Stomach (tissue), 4 donors: Measurements from ENCODE around the gene IL4.

ENCODE experiments used
- CTCF ChIP-seq, 7 experiments: fragments of 450-650 bp in 4 of 7; fragments of 200-600 bp in 3 of 7; sonication (generic) in 3 of 7; IDR thresholded peaks; one replicate each; pipeline ENCODE4 v1.5.1; 2016 to 2019; ENCODE audit warnings: antibody characterized with exemption in 7 of 7, control low read depth in 2 of 7, mild to moderate bottlenecking in 1 of 7
- POLR2A ChIP-seq, 4 donors: fragments of 450-650 bp; IDR thresholded peaks; one replicate each; pipeline ENCODE4 v1.6.1; 2016; ENCODE audit warnings: antibody characterized with exemption in 4 of 4, control low read depth in 2 of 4, mild to moderate bottlenecking in 1 of 4, moderate library complexity in 1 of 4

GRCh38 chr5:132679717-132680380, 6.1 kb downstream of the IL4 start:
- TF ChIP-seq CTCF (IDR thresholded peaks at IDR 0.05) (no peak), POLR2A (IDR thresholded peaks at IDR 0.05) (no peak)
